ENCODE measurements around the gene FHL3. TPM values are rescaled to one million over a fixed set of nuclear protein-coding genes. Genes with fewer than 3 reads are reported as not detected.
A peak's percentile ranks its signal among the peaks of the same experiment; 100 is the strongest.

FHL3 gene
- total and polyA plus RNA-seq, 8 donors = 0.58 to 30.4 (median 19.9) TPM

DNA sequence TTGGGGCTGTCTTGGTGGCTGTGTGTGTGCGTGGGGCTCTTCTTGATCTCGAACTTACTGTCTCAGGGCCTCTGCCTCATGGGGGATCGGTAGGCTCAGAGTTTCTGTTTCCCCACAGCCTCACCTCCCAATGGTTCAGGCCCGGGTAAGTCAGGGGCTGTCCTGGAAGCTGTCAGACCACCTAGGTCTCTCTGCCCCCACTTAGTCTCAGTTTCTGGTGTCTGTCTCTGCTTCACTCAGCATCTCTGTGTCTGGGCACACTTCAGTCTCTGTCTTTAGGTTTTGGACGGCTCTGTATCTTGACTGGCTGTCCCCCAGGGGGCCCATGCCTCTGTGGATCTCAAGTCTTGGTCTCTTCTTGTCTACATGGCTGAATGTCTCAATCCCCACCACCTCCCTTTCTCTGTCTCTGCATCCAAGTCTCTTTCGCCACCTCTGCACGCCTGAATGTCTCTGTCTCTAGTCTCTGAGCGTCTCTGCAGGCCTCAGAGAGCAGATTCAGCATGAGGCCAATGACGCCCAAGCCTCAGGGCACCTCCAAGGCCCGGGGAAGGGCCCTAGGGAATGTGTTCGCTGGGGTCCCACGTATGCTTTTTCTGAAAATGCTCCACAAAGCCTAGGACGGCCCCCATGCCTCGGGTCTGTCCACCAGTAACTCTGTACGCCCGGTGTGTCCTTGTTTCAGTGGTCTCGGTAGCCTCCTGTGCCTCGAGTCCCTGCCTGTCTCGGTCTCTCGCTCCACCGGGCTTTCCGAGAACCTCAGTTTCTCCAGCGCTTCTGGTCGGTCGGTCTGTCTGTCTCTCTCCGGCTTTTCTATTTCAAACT lies 818 bp downstream of the FHL3 start:
- H3K27ac ChIP-seq = peak overlapping the region; percentile 2 to 94 (median 76)
- peak in 1 of 2 donors; percentile 43 for DNase-seq
- H3K9me3 ChIP-seq = no peaks in the 10 kb centered on the region
- WGBS, 5 donors = 10 to 14% (median 12%) methylated on average over 22 to 26 of the region's 26 CpGs
- no peaks in the 10 kb centered on the region for H3K27me3 ChIP-seq
- TF ChIP-seq EP300 (IDR thresholded peaks at IDR 0.05) = no peak
- no peak for TF ChIP-seq POLR2A (IDR thresholded peaks at IDR 0.05)
- TF ChIP-seq, protein P1, sequence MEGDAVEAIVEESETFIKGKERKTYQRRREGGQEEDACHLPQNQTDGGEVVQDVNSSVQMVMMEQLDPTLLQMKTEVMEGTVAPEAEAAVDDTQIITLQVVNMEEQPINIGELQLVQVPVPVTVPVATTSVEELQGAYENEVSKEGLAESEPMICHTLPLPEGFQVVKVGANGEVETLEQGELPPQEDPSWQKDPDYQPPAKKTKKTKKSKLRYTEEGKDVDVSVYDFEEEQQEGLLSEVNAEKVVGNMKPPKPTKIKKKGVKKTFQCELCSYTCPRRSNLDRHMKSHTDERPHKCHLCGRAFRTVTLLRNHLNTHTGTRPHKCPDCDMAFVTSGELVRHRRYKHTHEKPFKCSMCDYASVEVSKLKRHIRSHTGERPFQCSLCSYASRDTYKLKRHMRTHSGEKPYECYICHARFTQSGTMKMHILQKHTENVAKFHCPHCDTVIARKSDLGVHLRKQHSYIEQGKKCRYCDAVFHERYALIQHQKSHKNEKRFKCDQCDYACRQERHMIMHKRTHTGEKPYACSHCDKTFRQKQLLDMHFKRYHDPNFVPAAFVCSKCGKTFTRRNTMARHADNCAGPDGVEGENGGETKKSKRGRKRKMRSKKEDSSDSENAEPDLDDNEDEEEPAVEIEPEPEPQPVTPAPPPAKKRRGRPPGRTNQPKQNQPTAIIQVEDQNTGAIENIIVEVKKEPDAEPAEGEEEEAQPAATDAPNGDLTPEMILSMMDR (IDR thresholded peaks at IDR 0.05) = no peak
- TF ChIP-seq POLR2AphosphoS5 (IDR thresholded peaks at IDR 0.05) = no peak
- intact Hi-C loops (cut with DNase I; ENCODE audit: low total_unique reads) = no loop called here
- H3K4me1 ChIP-seq = peaks cover 37 to 60% (median 53%) of the 10 kb centered on the region in 4 donors
- H3K4me3 ChIP-seq = peak overlapping the region; percentile 68 to 80 (median 74)
- H3K36me3 ChIP-seq = no peaks in the 10 kb centered on the region

DNA sequence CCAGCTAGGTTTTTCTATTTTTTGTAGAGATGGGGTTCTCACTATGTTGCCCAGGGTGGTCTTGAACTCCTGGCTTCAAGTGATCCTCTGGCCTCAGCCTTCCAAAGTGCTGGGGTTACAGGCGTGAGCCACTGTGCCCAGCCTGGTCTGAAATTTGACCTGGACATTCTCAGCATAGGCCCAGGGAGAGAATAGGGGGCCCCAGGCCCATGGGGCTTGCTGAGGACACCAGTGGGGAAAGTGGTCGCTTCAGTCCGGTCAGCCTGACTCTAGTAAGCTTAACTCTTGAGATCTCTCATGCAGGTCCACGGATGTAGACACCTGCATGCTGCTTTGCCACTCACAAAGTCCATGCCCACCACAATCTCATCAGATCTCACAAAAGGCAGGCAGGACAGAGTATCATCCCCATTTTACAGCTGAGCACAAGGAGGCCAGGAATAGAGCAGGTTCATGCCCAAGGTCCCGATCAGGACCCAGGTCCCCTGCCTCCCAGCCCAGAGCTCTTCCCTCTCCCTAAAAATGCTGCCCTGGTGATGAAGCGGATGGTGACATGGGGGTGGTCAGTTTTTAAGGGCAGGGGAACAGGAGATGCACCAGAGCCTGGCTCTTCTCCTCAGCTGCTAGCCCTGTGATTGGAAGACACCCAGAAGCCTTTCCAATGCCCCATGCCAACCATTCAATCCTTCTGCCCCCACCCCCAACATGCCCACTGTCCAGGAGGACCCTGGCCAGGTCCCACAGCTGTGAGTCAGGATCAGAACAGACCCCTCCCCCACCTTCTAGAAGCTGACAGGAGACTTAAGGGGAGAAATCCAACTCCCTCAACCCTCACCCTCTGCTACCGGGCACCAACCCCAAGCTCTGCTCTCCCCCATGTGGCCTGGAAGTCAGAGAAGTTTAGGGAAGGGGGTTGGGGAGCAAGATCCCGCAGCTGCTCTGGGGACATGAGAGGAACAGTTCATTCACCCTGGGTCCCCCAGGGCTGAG lies 1.8 kb downstream of the FHL3 start:
- Histone ChIP-seq H3K36me3 (peaks cover 0 to 5% (median 4%) of the 10 kb centered on the region in 4 donors), H3K4me3 (peak overlapping the region; percentile 68 to 80 (median 74)), H3K27me3 (no peaks in the 10 kb centered on the region), H3K27ac (peak overlapping the region; percentile 5 to 94 (median 76)), H3K9me3 (no peaks in the 10 kb centered on the region), H3K4me1 (peaks cover 47 to 70% (median 62%) of the 10 kb centered on the region in 4 donors)
- DNase-seq = peak in 1 of 2 donors; percentile 49
- WGBS, 5 donors = 65 to 82% (median 76%) methylated on average over 7 to 8 of the region's 8 CpGs
- intact Hi-C loops (cut with DNase I; ENCODE audit: low total_unique reads) = no loop called here
- no peak for TF ChIP-seq POLR2AphosphoS5 (IDR thresholded peaks at IDR 0.05)
- TF ChIP-seq, protein P1 (IDR thresholded peaks at IDR 0.05) = no peak
- no peak for TF ChIP-seq EP300 (IDR thresholded peaks at IDR 0.05)
- no peak for TF ChIP-seq POLR2A (IDR thresholded peaks at IDR 0.05)

DNA sequence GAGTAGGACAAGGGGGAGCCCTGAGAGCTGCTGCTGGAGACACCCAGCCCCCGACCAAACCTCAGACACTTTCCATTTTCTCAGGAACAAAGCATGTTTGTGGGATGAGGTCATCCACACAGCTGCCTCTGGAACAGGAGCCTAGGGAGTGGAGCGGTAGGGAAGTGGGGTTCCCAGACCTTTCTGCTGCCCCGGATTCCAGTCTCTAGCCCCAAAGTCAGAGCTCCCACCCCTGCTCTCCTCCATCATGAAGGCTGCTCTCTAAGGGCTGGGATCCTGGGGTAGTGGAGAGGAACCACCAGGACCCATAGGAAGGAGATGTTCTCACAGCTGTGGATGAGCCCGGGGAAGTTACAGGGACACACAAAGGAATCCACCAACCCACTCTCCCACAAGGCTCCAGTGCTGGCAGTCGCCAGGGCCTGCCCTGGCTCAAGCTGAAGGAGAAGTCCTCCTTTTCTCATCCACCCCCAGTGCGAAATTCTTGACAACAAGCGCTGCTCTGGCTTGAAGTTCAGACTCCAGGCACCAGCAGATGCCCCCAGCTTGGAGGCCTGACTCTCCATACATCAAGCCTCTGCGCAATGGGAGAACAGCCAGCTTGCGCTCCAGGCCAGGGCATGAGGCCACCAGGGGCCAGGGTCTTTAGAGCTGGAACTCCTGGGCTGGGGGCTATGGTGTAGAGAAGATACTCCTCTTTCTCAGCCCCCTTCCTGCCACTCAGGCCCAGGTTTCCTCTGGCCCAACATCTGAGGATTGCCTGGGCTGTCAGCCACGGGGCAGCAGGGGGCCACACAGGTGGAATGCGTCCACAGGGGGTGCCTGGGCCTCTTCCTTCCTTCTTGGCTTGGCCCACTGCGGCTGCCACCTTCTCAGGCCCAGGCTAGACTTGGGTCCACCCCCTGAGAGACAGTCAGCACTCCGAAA lies 4.5 kb downstream of the FHL3 start:
- Histone ChIP-seq H3K9me3 (no peaks in the 10 kb centered on the region), H3K4me3 (no peak overlapping the region), H3K4me1 (peaks cover 61 to 93% (median 82%) of the 10 kb centered on the region in 4 donors), H3K27me3 (no peaks in the 10 kb centered on the region), H3K27ac (peak overlapping the region; percentile 39 to 94 (median 86)), H3K36me3 (peaks cover 0 to 21% (median 19%) of the 10 kb centered on the region in 4 donors)
- TF ChIP-seq POLR2AphosphoS5 (IDR thresholded peaks at IDR 0.05) (no peak), EP300 (IDR thresholded peaks at IDR 0.05) (no peak), POLR2A (IDR thresholded peaks at IDR 0.05) (no peak)
- TF ChIP-seq, protein P1 (IDR thresholded peaks at IDR 0.05) = no peak
- intact Hi-C loops (cut with DNase I; ENCODE audit: low total_unique reads) = no loop called here
- DNase-seq = peak in 1 of 2 donors; percentile 84
- WGBS, 5 donors = 44 to 70% (median 56%) methylated on average over 12 to 13 of the region's 13 CpGs

Data from stomach (tissue), 9 donors.